Cerebellar cortex (tissue), 1 donor: ENCODE measurements around the gene RBM28.

ENCODE experiments used
- DNase-seq: peaks from one replicate; pipeline ENCODE4 v3.0.0-alpha.2; 2015; ENCODE audit warnings: low spot score

The RBM28 gene

GRCh38 chr7:128259131-128260061 is 84.3 kb downstream of the RBM28 start:
- no peak for DNase-seq

GRCh38 chr7:128257458-128257857 is 86.2 kb downstream of the RBM28 start:
- DNase-seq: no peak

GRCh38 chr7:128255271-128255670 is 88.4 kb downstream of the RBM28 start:
- DNase-seq: no peak

- DNase-seq: no peak
These were observed 89.2 kb downstream of the RBM28 start for GRCh38 chr7:128254470-128254869.

GRCh38 chr7:128253701-128254100 is 90.0 kb downstream of the RBM28 start:
- DNase-seq: no peak

GRCh38 chr7:128251337-128251736 is 92.4 kb downstream of the RBM28 start:
- no peak for DNase-seq
